DMS53 (cell line): ENCODE data around the gene TMPRSS13.
"Not testable (repeated sequence)": the region's sequence is repeated elsewhere in the genome, so short reads cannot be mapped to it uniquely, and the experiment has no call there.

Experiments
- DNase-seq: peaks from one replicate; lab custom pipeline; 2025; lab: John Stamatoyannopoulos, UW

The TMPRSS13 gene

DNA sequence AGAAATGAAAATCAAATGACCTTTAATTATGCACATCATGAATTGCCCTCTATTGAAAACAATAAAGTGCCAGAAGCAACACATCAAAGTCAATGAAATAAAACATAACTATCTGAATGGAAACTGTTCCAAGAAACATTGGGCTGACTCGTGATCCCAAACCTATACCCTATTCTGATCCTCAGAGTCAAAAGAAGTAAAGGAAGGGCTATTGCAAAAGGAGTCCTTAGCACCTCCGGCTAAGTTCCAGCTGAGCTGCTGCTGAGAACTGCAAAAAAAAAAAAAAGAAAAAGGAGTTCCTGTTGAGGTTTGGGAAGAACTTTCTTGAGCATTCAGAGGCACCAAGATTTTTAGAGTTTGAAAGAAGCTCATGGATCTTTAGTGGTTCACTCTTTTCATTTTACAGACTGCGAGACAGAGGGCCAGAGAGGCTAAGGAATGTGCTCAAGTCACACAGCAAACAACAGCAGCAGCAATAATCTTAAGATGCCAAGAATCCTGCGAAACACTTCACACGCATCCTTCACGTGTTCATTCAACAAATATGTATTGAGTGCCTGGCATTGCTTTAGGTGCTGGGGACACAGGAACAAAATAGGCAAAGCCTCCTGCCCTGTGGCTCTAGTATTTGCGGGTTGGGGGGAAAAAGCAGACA lies 841 bp upstream of the TMPRSS13 start:
- no peak for DNase-seq

DNA sequence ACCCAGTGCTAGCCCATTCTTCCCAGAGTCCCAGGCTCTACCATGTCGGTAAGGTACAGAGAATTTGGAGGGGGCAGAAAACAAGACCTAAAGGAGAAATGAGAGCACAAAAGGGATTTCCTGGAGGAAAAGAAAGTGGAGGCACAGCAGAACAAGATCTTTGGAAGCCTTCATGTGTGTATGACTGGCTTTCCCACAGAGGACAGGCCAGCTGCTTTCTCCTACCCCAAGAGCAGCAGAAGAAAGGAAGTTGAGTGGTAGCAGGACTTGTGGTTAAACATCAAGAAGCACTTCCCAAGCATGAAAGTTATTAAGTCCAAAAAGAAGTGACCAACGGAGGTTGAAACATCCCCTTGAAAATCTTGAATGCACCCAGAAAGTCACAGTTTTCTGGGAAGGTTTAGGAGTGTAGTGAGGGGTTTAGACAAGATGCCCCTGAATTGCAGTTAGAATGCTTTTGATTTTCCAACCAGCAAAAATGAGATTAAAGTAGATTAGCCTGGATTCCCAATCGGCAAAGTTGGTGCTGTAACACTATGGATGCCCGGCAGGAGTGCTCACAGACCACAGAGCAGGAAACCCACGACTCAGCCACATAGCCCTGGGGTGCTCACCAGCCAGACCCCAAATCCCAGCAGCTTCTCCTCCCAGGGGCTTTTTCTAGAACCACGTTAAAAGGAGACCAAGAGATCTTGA lies 608 bp downstream of the TMPRSS13 start:
- DNase-seq, result peak; percentile 71

DNA sequence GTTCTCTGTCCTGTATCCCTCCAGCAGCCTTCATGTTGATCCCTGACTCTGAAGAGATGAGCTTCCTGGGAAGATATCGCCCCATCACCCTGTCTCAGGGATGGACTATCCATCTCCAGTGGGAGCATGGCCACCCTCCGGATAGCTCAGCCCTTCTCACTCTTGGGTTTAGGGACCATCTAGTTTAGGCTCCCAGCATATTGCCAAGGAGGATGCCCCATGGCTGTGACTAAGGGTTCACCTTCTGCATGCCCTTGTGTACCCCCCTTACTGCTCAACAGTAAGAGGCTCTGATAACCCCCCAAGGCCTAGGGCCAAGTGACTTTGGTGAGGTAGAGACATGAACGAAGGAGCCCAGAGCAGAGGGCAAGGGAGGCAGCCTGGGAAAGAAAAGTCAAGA lies 1.3 kb downstream of the TMPRSS13 start:
- DNase-seq, result no peak

DNA sequence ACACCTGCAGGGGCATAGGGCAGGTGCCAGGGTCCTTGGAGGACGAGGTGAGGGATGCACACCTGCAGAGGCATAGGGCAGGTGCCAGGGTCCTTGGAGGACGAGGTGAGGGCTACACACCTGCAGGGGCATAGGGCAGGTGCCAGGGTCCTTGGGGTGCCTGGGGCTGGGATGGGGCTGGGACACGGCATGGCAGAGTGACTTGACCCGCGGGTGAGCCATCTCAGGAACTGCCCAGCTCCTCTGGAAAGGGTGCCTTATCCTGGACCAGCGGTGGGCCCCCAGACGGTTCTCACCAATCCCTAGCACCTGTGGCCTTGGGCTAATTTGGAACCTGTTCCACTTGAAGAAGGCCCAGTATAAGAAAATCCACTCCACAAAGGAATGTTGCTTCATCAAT lies 3.0 kb downstream of the TMPRSS13 start:
- DNase-seq, result not testable (repeated sequence)

DNA sequence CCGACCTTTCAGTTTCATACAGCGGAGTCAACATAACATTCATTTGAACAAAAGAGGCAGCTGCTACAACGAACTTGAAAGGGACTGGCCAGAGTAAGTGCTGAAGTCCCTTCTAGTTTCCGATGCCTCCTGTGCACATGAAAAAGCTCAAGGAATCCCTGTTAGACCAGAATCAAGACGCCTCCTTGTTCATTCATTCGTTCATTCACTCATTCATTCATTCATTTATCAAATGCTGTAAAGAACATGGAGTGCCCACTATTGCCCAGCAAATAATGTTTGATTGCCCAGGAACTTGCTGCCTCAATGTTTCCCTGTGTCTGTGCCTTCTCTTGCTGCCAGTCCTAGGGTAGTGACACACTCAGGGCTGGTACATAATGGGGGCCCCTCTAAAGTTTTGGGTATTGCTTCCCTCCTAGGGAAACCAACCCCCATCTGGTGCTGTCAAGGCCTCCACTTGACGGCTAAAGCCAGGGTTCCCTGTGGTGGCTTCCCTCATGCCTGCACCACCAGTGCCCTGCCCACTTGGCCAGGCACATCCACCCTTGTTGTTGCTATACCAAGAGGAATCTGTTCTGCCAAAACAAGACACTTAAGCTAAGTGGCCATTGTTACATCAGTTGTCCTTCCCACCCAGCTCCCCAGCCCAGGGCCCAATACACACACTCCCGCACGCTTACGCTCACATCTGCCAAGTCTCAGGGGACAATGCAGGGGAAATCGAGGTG lies 3.8 kb downstream of the TMPRSS13 start:
- no peak for DNase-seq

DNA sequence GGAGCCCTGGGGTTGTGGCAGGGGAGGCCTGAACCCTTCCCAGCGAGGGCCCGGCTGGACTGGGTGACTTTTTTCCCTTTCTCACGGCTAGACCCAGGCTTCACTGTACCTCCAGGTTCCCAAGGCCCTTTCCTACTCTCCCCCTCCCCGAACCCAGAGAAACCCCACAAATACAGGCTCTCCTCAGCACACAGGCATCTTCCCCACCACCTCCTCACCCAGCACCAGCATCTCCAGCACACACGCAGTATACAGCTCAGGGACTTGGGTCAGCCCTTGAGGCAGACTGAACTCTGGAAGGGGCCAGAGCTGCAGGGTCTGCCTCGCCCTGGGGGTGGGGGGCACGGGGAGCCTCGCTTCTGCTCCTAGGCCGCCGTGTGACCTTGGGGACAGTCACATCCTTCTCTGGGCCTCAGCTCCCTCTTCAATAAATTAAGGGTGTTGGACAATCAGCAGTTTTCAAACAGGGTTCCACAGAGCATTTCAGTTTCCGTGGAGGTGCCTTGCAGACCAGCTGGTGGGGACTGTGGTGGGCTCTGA lies 4.5 kb downstream of the TMPRSS13 start:
- no peak for DNase-seq

DNA sequence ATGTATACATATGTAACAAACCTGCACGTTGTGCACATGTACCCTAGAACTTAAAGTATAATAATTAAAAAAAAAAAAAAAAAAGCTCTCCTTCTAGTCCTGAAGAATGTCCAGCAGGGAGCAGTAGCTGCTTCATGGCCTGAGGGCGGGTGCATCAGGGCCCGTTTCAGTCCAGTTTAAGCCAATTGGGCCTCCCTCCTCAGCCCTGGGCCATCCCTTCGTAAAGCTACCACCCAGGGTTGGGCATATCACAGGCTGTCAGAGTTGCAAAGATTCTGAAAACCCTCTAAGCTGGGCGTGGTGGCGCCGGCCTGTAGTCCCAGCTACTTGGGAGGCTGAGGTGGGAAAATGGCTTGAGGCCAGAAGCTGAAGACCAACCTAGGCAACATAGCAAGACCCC lies 5.4 kb downstream of the TMPRSS13 start:
- peak; percentile 20 for DNase-seq

DNA sequence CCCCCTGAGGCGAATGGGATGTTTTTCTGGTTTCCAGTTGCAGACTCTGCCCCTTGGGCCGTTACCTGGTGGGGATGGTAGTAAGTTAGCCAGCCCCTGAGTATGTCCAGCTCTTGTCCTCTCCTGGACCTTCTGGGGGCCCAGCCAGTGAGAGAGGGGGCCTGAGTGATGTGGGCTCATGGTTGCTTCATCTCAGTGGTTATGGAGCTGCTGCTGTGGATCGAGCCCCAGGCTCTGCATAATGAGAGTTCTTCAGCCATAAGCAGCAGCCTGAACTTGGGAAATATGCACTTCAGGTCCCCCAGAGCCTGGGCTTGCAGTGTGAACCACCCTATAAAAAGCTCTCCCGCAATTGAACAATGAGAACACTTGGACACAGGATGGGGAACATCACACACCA lies 5.9 kb downstream of the TMPRSS13 start:
- DNase-seq, result no peak

DNA sequence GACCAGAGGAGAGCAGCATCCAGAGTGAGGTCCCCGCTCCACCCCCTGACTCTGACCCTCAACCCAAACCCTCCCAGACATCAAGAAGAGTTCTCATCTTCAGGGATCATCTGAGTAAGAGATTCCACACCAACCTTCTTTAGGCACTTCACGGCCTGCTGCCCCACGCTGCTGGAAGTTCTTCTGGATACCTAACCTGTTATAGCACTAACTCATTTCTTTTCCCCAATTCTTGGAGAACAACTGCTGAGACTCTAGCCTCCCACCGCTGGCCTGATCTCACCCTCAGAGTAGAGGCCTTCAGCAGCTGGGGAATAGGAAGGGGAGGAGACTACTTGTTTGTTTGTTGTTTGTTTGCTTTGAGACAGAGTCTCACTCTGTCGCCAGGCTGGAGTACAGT lies 7.3 kb downstream of the TMPRSS13 start:
- DNase-seq, result no peak

DNA sequence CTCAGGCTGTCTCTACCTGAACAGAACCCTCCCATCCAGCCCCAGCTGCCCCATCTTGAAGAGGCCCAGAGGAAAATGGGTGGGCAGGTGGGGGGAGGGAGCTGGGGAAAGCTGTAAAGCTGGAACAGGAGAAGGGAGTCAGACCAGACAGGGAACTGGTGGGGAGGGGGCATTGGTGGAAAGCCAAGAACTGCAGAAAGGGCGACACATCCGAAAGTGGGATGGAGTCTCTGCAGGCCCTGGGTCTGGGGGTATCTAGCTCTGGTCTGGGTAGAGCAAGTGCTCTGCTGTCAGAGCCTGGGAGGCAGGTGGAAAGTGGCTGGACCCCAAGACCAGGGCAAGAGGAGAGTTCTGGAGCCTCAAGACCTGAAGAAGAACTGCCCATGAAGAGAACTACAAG lies 7.7 kb downstream of the TMPRSS13 start:
- DNase-seq, result no peak

DNA sequence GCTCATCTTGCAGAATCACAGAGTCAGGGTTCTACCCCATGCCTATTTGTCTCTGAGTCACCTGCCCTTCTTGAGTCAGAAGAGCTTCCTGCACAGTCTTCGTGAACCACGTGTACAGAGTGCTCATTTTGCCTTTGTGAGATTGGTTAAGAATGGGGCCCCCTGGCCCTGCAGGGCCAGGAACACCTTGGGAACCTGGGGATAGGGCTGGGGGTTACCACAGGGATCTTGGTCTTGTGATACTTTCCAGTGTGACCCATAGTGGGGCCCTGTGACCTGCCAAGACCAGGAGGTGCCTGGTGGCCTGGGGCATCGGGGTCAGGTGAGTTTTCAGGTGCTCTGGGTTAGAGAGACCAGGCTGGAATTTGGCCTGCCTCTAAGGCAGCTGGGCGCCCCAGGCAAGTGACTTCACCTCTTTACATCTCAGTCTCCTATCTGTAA lies 9.4 kb downstream of the TMPRSS13 start:
- peak; percentile 22 for DNase-seq

DNA sequence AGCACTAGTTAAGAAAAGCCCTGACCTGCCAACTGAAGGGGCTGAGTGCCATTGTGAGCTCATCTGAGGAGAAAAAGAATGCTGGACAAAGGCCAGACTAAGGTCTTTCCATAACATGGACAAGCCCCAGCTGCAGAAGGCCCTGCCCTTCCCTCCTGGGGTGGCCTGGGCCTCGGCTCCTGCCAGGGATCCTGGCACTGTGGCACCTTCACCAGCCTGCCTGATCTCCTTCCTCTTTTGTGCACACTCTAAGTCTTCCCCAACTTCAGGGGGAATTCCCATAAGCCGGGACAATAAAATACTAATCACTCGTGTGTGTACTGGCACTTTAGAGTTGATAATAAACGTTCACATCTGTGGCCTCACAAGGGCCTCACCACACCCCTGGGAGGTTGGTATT lies 9.9 kb downstream of the TMPRSS13 start:
- no peak for DNase-seq

DNA sequence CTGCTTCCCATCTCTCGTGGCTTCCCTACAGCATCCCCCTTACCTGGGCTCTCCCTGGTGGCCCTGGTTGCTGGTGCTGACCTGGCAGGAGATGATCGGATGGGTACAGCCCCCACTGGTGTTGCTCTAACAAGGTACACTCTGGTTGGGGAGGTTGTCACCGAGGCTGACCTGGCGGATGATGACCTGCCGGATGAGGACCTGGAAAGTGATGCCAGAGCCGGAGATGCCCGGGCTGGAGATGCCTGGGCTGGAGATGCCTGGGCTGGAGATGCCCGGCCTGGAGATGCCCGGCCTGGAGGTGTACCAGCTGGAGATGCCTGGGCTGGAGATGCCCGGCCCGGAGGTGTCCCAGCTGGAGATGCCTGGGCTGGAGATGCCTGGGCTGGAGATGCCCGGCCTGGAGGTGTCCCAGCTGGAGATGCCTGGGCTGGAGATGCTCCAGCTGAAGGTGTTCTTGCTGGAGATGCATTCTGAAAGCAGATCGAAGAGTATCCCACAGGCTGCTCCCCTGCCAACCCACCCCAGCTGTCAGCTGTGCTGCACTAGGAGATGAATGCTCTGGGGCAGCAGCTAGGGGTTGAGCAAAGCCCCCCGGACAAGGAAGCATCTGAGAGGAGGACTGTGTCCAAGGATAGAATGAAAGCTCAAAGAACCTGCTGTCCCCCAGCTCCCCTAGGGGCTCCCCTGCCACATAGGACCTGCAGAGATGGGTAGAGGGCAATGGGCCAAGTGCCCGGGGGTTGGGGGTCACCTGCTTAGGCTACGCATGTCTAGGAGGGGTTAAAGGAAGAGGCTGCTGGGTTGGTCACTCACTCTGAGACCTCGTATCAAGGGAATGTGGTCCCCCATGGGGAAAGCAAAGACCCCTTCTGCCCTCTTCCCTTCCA lies 10.6 kb downstream of the TMPRSS13 start:
- no peak for DNase-seq

DNA sequence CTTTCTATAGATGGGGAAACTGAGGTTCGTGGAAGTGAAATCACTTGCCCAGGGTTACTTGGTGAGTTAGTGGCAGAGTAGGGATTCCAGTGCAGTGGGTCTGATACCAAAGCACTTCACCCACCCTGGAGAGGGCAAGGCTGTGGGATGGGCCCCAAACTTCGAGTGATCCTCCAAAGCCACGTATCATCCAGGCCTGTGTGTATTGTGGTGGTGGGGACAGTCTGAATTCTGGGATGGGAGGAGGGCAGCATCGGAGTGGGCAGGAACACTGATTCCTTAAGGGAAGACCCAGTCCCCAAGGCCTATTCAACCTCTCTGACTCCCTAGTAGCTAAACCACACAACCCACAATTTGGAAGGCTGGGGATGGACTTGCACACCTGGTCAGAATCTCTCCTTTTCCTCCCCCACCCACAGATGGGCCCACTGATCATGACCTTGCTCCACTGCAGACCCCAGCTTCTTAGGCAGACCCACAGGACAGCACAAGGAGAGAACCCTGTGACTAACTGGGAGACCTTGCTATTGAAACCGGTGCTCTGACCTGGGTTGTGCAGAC lies 11.5 kb downstream of the TMPRSS13 start:
- DNase-seq, result no peak

DNA sequence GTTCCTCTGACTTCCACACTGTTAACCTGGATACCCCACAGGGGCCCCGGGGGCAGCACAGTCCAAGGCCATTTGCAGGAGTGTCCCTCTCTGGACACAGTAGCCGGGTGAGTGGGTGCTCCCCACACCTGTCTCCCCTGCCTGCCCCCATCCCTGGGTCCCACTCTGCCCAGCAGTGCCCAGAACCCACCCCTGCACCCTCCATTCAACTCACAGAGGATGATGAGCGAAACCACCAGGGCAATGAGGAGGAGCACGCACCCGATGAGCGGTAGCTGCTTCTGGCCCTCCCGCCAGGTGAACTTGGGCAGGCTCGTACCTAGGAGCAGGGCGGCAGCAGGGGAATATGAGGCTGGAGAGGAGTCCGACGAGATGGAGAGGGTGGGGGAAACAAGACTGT lies 12.2 kb downstream of the TMPRSS13 start:
- no peak for DNase-seq

DNA sequence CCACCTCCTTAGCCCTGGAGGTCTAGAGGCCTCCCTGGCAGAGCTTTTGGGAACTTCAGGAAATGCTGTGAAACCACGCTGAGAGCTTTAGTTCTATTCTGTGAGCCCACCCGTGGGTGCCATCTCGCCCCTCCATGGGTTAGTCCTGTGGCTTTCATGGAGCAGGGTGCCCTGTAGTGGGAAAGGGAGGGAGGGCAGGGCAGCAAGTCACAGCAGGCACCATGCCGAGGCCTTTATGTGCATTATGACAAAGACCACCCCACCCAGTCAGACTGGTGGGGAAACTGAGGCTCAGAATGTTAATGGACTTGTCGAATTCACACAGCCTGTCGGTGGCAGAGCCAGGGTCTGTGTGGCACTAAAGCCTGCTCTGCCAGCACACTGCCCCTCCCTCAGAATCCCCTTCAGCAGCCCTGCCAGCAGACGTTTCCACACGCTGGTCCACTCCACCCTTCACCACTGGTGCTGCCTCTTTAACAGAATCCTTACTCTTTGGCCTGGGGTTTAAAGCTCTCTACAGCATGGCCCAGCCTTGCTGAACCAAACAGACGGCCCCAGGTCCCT lies 13.4 kb downstream of the TMPRSS13 start:
- DNase-seq, result no peak

DNA sequence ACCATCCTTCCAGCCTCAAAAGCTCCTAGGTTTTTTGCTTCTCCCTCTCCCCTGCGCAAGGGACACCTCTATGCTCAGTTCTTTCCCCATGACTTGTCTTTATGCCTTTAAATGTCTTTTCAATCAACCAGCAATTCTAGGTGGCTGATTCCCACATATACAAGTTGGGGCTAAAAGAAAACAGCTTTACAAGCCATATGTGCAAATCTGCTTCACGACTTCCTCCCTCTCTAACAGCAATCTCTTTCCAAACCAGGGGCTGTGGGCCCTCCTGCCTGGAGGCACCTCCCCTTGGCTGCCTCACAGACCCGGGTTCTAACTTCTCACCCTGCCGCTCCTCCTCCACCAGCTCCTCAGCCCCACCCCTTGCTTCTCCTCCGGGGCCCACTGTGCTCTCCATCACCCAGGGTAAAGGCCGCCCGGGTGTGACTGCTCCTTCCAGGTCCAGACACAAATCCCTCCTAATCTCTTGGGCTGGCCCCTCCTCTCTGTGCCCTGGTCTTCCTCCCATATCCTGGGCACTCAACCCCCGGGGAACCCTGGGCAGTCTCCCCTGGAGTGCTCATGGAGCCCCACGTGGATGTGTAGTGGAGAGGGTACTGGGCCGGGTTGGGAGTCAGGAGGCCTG lies 14.1 kb downstream of the TMPRSS13 start:
- no peak for DNase-seq

DNA sequence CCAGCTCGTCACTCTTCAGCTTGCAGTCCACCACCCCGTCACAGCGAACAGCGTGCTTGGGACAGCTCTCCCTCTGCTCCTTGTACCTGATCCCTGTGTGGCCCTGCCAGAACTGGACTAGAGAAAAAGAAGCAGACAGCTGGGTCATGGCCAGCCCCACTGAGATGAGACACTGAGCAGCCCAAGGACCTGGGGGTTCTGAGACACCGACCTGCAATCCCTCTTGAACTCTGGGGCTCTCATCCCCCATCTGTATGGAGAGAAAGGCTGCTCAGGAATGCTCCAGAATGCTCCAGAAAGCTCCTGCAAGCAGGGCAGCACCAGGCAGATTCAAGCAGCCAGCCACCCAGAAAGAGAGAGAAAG lies 14.8 kb downstream of the TMPRSS13 start:
- DNase-seq, result no peak

DNA sequence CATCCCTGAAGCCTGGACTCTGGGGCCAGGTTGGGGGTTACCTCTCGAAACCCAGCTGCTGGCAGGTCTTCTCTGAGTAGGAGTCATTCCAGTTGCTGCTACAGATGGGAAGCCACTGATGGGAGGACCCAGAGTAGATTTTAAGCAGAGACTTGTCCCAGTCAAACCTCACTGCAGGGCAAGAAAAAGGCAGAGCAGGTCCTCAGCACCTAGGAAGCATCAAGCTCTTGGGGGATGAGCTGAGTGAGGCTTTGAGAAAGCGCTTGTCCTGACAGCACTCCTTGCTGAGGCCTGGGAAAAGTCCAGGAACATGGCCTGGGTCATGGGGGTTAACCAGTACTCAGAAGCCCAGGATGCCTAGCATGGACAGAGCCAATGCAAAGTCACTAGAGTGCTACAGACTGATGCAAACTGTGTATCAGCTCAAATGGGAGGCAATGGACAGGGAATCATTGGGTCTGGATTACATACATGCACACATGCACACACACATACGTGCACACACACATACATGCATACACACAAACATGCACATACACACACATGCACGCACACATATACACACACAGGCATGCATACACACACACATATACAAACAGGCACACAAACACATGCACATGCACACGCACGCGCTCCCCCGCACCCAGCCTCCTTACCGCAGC lies 15.3 kb downstream of the TMPRSS13 start:
- no peak for DNase-seq

DNA sequence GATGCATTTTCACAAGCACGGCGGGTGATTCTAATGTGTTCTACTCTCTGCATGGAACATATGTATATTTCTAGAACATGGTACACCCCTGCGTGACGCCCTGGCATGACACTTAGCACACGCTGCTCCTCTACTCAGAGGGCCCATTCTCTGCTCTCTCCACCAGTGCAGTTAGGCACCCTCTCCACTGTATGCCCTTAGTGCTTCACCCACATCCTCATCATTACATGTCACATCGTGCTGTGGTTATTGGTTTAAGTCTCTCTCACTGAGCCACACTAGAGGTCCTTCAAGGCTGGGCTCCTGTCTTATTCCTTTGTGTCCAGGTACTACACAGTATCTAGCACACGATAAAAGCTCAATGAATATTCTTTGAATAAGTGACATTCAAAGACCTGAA lies 16.7 kb downstream of the TMPRSS13 start:
- DNase-seq, result no peak
